HG02943 (cell line): Measurements from ENCODE around the gene FAM24B.
"Not testable (repeated sequence)": the region's sequence is repeated elsewhere in the genome, so short reads cannot be mapped to it uniquely, and the experiment has no call there.

Experiments used
- ATAC-seq: cut with Tn5 transposase; IDR thresholded peaks from one replicate; pipeline ENCODE4 v1.9.1; 2021; ENCODE audit warnings: mild to moderate bottlenecking, low read depth, moderate library complexity; ENCODE audit not compliant: unreplicated experiment

The FAM24B gene

DNA sequence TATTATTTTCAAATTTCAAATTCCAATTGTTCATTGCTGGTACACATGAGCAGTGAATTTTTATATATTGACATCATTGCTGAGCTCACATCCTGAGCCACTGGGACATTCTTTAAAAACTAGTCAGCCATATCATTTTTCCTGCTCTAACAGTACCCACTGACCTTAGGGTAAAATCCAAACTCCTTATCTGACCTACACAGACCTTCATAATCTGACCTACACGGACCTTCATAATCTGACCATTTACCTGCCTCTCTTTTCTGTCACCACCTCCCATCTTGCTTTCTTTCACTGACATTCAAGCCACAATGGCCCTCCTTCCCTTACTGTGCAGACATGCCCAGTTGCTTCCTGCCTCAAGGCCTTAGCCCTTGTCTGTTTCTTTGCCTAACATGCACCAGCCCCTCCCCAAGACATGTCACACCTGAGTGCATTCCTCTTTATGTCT, 17.6 kb downstream of the FAM24B start:
- ATAC-seq = no peak

DNA sequence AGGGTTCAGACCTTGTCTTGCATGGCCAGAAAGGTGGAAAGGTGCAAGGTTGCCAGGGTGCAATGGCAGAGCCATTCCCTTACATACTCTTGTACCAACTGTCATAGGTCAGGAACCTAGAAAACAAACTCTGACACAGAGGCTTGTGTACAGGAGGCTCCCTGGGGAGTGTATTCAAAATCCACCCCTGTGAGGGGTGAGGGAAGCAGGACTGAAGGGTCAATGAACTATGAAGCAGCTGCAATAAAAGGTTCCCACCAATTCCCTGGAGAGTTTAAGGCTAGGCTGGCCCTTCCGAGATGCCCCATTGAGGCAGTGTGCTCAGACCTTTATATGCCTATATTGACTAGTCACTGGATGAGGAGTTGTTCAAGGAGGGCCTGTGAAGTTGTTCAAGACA, 19.9 kb downstream of the FAM24B start:
- no peak for ATAC-seq

DNA sequence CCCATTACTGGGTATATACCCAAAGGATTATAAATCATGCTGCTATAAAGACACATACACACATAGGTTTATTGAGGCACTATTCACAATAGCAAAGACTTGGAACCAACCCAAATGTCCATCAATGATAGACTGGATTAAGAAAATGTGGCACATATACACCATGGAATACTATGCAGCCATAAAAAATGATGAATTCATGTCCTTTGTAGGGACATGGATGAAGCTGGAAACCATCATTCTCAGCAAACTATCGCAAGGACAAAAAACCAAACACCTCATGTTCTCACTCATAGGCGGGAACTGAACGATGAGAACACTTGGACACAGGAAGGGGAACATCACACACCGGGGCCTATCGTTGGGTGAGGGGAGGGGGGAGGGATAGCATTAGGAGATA, 21.3 kb downstream of the FAM24B start:
- not testable (repeated sequence) for ATAC-seq

DNA sequence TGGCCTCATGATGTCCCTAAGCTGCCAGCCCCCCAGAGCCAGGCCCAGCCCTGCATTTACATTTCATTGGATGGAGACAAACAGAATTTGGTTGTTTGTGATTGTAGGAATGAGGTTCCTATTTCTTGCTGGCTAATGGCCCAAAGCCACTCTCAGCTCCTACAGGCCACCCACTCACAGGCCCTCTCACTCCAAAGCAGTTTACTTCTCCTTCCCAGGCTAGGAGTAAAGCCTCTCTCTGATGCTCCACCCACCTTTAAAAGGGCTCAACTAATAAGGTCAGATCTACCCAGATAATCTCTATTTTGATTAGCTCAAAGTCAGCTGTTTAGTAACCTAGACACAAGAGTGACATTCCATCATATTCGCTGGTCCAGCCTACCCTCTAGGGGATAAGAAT, 22.5 kb downstream of the FAM24B start:
- ATAC-seq = no peak

DNA sequence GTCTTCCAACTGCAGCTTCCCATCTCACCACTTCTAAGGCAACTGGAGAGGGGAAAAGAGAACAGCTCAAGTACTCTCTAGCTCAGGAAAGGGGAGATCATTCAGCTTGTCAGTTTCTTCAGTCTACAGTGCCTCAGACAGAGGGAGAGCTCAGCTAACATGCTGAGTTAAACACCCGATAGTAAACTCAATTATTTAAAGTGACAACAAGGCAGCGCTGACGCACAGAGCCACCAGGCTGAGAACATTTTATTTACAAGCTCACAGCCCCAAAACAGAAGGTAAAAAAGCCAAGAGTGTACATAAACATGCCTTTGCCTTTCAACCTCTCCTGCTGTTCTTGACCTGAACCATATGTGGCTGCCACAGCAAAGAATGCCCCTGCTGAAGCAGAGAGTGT, 23.6 kb downstream of the FAM24B start:
- ATAC-seq = no peak

DNA sequence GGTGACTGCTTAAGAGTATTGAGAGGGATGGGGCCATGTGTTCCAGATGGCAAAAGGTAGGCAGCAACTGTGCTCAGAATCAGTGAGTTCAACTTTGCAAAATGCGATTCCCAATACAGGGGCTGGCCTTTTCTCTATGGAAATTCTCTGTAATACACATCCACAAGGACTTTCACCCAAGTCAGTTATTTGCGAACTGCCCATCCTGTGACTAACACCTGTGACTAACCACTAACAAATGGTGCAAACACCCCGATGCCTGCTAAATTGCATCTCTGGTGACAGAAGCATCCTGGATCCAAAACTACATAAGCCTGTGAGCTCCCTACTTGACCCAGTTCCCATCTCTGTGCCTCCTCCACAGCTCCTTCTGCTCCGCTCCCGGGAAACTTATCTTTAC, 24.7 kb downstream of the FAM24B start:
- ATAC-seq = no peak

DNA sequence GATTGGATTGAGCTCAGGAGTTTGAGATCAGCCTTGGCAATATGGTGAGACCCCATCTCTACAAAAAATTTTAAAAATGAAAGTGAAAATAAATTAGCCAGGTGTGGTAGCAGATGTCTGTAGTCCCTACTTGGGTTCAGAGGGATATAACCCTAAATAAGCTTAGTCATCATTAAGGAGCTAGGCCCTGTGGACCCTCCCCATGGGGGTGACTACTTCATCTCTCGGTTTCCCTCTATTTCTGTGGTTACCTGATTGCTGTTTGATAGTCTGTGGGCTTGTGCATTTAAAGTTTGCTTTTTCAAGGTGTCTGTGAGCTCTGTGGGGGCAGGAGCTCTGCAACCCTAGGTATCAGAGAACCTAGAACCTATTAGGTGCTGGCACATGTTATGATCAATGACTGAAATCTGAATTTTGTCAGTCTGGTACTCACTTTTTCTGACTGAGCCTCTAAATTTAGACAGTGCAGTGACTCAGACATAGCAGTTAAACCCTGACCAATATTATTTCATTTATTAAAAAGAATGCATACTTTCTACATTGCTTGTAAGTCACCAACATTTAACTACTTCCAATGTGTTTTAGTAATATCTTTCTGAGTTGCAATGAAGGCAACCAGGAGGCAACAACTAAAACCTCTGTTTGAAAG, 25.6 kb downstream of the FAM24B start:
- no peak for ATAC-seq

DNA sequence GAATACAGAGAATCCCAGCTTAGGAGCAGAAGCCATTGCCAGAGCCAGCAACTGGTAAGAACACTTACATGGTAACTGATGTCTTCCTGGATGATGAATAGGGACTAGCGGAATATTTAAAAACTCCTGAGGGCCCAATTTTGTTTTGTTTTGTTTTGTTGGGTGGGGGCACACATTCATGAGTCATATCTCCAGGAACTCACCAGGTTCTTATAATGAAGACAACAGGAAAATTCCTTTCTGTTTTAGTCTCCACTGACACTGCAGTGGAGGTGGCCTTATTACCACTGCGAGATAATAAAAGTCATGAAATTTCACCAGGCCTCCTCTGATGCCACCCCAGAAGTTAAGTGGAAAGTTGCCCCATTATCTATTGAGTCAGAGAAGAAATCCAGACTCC, 27.1 kb downstream of the FAM24B start:
- ATAC-seq = no peak

DNA sequence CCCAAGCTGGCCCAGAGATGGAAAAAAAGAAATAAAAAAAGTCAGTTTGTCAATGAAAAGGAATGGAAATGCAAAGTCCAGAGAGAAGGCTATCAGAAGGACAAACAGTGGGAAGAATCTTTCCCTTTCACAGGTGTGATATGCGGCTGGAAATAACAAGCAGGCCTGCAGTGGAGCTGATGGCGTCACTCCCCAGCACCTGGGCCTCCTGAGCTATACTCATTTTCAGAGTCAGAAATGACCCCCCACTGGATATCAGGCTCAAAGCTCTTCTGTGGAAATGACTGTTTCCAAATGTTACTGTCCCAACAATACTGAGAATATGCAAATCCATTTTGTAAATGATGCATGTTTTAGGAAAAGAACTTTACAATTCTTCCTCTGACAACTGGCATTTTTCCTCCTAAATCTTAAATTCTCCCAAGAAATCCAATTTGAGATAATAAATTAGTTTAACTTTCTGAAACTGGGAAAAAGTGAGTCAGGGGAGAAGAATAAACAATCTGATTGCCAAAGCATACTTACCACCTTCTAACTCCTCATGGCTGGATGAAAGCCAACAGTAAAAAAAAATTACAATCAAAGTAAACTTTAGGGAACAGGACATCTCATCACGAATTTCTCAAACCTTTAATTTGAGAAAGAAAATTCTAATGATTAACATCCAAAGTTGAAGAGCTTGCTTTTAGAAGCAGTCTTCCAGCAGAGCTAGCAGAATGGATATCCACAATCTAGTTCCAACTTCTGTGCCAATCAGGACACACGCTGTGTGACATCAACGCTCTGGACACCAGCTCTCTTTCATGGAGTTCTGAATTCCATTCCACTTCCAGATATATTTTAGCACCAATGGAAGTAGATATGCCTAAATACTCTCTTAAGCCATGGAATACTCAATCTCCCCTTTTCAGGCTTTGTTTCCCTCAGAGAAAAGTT, 28.4 kb downstream of the FAM24B start:
- no peak for ATAC-seq

DNA sequence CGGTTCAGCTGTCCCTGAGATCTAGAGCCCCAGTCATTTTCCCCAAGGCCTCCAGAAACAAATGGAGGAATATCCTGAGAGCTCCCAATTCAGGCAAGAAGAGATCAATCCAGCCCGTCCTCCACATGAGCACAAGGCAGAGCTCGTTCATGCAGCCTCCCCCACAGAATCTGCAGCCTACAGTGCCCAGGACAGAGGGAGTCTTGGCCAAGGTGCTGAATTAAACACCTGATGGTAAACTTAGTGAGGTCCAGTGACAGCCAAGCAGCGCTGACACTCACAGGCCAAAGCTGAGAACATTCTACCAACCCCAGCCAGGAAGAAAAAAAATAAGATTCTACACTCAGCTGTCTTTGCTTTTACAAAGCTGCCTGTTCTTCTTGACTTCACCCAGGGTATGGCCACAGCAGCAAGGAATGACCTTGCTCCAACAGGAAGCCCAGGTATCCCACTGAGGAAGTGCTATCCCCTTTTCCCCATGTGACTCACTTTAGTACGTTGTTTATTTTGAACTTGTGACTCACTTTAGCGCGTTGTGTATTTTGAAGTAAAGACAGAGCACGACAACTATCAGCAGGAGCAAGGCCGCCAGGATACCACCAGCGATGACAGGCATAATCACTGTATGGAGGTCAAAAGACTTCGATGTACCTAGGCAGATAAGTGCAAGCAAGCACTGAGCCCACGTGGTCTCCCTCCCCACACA, 29.3 kb downstream of the FAM24B start:
- no peak for ATAC-seq

DNA sequence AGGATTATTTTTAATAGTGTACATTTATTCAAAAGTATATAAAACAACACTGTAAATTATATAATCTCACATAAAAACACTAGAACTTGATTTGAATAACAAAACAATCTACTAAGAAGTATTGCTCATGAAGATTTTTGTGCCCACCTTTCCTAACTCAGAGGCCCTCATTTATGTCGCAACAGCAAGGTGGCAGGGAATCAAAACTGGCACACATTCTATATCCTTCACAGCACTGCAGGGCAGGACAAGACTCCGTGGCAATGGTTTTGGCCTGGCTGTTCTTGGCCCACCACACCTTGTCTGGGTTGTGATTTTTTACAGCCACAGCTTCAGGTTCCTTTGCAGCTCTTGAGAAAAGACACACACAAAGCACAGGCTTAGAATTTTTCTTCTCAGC, 30.3 kb downstream of the FAM24B start:
- no peak for ATAC-seq

DNA sequence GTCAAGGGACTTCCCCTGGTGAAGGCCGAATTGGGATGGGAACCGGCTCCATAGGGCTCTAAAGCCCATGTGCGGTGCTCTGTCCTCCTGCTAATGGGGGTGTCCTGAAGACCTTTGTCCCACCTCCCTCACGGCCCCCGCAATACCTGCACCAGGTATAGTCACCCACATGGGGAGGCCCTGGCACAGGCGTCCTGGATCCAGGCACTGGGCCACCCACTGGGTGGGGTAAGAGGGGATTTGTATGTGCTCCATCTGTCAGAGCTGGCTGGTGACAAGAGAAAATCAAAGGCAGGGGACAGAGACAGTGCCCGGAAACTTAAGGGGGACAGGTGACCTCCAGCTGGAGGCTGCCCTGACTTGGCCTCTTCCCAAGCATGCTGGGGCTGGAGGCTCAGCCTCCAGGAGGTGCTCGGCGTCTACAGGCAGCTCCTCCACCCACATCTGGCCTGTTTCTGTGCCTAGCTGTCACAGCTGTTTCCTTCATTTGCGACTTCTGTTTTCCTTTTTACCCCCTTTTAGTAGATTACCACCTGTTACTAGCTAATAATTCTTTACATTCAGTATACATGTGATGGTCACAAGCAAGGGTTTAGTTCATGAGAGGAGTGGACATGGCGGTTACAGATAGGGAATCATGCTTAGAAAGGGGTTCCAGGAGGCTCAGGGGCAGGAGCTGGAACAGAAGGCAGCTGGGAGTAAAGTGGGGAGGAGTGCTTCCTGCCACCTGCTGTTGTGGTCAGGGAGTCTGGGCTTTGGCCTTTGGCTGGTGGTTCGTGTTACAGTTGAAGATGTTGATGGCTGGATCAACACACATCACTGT, 31.4 kb downstream of the FAM24B start:
- ATAC-seq = no peak

DNA sequence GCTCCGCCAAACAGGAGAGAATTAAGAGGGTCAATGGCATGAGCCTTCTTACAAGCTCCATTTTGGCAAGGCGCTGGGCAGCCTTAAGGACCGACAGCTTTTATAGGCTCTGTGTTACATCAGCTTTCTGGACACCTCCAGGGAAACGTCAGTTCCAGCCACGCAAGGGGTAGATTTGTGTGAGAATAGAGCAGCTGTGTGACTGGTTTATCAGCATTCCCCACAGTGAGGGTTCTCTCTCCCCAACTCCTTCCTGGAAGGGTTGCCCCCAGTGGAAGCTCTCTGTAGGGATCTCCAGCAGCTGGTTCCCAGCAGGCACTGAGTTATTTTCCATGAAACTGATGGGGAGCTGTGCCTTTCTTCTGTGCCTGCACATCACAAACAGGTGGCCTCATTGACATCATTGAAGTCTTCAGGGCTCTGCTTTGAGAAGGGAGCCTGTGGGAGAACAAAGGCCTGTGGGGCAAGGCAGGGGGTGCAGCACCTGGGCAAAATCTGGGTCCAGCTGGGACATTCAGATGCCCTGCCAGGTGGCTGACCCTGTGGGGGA, 33.5 kb downstream of the FAM24B start, which contains the start of gene CUZD1:
Gene CUZD1 (minus strand): TSS at position 75 of the 550 bp plus-strand sequence. CDS start 14 bp downstream, at position 61.
- ATAC-seq = no peak

DNA sequence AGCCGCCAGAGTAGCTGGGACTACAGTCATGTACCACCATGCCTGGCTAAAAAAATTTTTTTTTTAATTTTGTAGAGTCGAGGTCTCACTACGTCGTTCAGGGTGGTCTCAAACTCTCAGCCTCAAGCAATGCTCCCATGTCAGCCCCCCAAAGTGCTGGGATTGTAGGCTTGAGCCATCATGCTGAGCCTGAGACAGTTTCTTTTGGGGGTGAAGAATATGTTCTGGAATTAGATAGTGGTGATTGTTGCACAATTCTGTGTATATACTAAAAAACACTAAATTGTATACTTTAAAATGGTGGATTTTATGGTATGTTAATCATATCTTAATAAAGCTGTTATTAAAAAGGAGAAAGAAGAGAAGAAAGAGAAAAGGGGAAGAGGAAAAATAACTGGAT, 35.2 kb downstream of the FAM24B start:
- ATAC-seq = no peak

DNA sequence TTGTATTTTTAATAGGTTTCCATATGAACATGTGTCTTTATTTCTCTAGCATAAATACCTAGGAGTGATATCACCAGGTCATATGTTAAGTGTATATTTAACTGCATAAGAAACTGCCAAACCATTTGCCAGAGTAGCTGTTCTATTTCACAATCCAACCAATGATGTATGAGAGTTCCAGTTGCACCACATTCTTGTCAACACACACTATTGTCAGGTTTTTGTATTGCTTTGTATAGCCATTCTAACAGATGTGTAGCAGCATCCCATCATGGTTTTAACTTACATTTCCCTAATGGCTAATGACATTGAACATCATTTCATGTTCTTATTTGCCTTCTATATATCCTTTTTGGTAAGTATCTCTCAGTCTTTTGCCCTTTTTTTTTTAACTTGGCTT, 37.8 kb downstream of the FAM24B start:
- ATAC-seq = no peak

DNA sequence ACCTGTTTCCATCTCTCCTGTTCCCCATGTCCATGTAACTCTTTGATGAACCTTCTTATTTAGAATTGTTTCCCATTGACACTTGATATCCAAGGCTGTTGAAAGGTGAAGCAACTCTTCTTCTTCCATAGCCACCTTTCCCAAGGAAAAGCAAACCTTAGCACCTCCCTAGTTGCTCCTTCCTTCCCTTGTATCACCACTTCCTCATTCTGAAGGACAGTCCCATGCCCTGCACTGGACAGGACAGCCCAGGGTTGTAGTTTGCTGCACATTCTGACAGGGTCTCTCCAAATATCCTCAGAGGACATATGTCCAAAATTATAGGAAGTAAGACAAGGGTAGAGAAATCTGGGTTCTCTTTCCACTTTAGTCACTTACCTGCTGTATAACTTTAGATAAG, 39.9 kb downstream of the FAM24B start:
- no peak for ATAC-seq

DNA sequence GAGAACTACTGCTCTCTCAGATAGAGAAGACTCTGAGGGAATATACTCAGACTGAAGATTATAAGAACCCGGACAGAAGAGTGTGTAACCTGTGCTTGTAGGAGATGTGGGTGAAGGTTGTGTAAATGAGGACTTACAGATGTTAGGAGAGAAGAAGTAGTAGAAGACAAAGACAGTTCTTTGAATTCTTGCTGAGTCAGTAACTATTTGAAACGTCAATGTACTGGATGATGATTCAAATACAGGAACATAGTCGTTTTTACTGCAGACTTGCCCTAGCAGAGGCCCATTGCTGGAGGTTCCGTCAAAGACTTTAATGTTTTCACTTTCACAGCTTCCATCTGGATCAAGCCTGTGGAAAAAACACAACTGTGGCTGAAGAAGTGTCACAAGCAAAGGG, 40.5 kb downstream of the FAM24B start:
- no peak for ATAC-seq

DNA sequence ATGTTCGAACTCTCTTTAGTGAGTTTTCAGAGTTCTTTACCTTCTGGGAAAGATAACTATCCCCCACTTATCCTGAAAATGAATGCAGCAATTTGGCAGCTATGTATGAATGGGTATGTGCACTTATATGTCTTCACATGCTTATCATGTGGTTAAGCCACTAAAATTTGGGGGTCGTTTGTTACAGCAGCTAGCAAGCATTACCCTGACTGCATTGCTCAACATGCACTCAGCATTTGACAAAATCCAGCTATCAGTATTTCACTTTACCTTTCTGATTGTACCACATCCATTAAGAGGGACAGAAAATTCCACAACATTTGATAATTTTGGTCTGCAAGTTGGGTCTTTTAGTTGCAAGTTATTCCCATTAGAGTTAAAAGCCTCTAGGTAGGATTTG, 43.5 kb downstream of the FAM24B start:
- ATAC-seq = no peak

DNA sequence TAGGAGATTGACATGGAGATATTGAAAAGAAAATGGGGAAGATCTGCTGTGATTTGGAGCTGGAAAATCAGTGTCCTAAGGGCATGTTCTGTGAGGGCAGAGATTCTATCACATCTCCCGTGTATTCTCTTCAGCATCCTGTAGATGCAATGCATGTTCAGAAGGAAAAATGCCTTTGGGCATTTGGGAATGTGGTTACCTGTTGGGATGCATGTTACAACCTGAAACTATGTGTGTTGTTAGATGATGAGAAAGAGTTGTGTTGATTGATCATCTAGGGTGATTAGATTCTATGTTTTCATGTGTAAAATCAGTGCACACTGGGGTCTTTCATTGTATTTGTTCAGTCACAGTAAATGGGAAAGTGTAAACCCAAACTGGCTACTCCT, 48.4 kb downstream of the FAM24B start:
- ATAC-seq = no peak
